ENCODE results near the gene MMP14. TPM values are rescaled to one million over a fixed set of nuclear protein-coding genes. Genes with fewer than 3 reads are reported as not detected.

The MMP14 gene
- total RNA-seq, 1 experiment from 2014 or later: 57.2 TPM

DNA sequence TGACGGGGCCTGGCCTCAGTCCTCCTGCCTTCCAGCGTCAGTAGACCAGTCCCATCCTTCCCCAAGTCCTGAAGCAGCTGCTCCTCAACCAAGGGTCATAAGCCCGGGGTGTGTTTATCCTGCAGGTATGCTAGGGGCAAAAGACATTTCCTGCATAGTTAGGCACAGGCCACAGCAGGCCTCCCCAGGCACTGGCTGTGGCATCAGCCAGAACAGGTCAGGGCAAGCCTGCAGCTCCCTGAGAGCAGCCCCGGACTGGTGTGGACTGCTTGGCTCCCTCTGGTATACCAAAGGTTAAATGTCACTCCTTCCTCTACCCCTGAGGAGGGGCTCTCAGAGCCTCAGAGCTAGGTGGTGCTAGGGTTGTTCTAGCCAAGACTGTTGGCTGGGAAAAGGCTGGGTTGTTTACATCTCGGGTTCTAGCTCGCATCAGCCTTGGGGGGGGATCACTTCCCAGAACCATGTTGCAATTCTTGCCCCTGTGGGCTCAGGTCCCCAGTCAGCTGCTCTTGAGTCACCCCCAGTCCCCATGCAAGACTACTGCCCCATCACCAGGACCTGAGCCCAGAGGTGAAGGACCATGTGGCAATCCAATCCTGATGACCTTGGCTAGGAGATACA lies 2.9 kb downstream of the MMP14 start:
- Histone ChIP-seq H3K9me3 (no peaks in the 10 kb centered on the region), H3K4me1 (peaks cover 16% of the 10 kb centered on the region), H3K36me3 (ENCODE audit: control insufficient read depth, insufficient read depth, low read length) (peaks cover 5% of the 10 kb centered on the region), H3K4me3 (ENCODE audit: low read depth, low read length) (no peak overlapping the region), H3K27me3 (replicated peaks; ENCODE audit: control insufficient read depth, insufficient read depth, low read length) (no peaks in the 10 kb centered on the region)
- Mint-ChIP-seq H3K27me3 (ENCODE audit: insufficient read depth, unreplicated experiment) (no peaks in the 10 kb centered on the region), H3K4me3 (ENCODE audit: unreplicated experiment) (peak overlapping the region; percentile 85), H3K4me1 (ENCODE audit: low read depth, unreplicated experiment) (peaks cover 17% of the 10 kb centered on the region), H3K36me3 (ENCODE audit: insufficient read depth, unreplicated experiment) (peaks cover 59% of the 10 kb centered on the region), H3K9me3 (ENCODE audit: unreplicated experiment) (no peaks in the 10 kb centered on the region), H3K27ac (ENCODE audit: unreplicated experiment) (peak overlapping the region; percentile 87)
- CTCF ChIA-PET: no interaction called here
- POLR2A ChIA-PET: no interaction called here
- peak in 1 of 2 experiments; percentile 68 for DNase-seq
- no TSS peak for BruUV-seq (replicated peaks)
- TF ChIP-seq, protein P1, sequence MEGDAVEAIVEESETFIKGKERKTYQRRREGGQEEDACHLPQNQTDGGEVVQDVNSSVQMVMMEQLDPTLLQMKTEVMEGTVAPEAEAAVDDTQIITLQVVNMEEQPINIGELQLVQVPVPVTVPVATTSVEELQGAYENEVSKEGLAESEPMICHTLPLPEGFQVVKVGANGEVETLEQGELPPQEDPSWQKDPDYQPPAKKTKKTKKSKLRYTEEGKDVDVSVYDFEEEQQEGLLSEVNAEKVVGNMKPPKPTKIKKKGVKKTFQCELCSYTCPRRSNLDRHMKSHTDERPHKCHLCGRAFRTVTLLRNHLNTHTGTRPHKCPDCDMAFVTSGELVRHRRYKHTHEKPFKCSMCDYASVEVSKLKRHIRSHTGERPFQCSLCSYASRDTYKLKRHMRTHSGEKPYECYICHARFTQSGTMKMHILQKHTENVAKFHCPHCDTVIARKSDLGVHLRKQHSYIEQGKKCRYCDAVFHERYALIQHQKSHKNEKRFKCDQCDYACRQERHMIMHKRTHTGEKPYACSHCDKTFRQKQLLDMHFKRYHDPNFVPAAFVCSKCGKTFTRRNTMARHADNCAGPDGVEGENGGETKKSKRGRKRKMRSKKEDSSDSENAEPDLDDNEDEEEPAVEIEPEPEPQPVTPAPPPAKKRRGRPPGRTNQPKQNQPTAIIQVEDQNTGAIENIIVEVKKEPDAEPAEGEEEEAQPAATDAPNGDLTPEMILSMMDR (IDR thresholded peaks at IDR 0.05; ENCODE audit: insufficient read depth in 1 of 2, low read depth in 1 of 2, low read length in 1 of 2, severe bottlenecking in 1 of 2, unreplicated experiment in 1 of 2): no peak
- intact Hi-C loops (cut with micrococcal nuclease; ENCODE audit: unreplicated experiment): no loop called here

DNA sequence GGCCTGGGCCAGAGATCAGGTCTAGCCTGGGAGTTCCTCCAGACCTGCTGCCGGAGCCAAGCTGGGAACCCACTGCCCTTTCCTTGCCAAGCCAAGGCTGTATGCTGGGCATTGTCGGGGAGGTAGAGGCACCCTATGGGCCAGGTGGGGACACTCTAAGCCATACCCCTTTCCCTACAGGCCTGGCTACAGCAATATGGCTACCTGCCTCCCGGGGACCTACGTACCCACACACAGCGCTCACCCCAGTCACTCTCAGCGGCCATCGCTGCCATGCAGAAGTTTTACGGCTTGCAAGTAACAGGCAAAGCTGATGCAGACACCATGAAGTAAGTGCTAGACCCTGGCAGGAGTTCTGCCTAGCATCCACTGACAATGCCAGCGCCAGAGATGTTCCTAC lies 4.9 kb downstream of the MMP14 start:
- no peak for DNase-seq
- ChIA-PET CTCF (interaction anchor here (0.7 to 1.3 kb wide), 2 partner anchors 12 to 75 kb away, joined by 3 to 4 read pairs; no protein-coding TSS in a partner anchor), POLR2A (no interaction called here)
- peaks cover 16% of the 10 kb centered on the region for H3K4me1 ChIP-seq
- intact Hi-C loops (cut with micrococcal nuclease; ENCODE audit: unreplicated experiment): no loop called here
- no peaks in the 10 kb centered on the region for H3K27me3 Mint-ChIP-seq (ENCODE audit: insufficient read depth, unreplicated experiment)
- H3K36me3 ChIP-seq (ENCODE audit: control insufficient read depth, insufficient read depth, low read length): peaks cover 10% of the 10 kb centered on the region
- no peaks in the 10 kb centered on the region for H3K9me3 Mint-ChIP-seq (ENCODE audit: unreplicated experiment)
- no peak overlapping the region for H3K4me3 Mint-ChIP-seq (ENCODE audit: unreplicated experiment)
- TF ChIP-seq, protein P1 (IDR thresholded peaks at IDR 0.05; ENCODE audit: insufficient read depth in 1 of 2, low read depth in 1 of 2, low read length in 1 of 2, severe bottlenecking in 1 of 2, unreplicated experiment in 1 of 2): no peak
- H3K36me3 Mint-ChIP-seq (ENCODE audit: insufficient read depth, unreplicated experiment): peaks cover 58% of the 10 kb centered on the region
- no peaks in the 10 kb centered on the region for H3K27me3 ChIP-seq (replicated peaks; ENCODE audit: control insufficient read depth, insufficient read depth, low read length)
- peaks cover 7% of the 10 kb centered on the region for H3K4me1 Mint-ChIP-seq (ENCODE audit: low read depth, unreplicated experiment)
- no TSS peak for BruUV-seq (replicated peaks)
- H3K4me3 ChIP-seq (ENCODE audit: low read depth, low read length): no peak overlapping the region
- H3K27ac Mint-ChIP-seq (ENCODE audit: unreplicated experiment): no peak overlapping the region
- H3K9me3 ChIP-seq: no peaks in the 10 kb centered on the region

DNA sequence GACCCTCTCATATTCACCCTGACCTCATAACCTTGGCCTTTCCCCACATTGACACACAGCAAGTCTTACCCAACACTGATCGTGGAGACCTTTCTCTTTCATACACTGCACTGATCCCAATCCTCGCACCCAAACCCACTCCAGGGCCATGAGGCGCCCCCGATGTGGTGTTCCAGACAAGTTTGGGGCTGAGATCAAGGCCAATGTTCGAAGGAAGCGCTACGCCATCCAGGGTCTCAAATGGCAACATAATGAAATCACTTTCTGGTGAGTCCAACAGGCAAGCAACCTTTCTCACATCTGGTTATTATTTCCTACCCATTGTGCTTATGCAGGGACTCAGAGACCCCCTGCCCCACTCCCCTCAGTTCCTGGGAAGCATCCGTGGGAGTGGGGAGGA lies 5.4 kb downstream of the MMP14 start:
- Histone ChIP-seq H3K36me3 (ENCODE audit: control insufficient read depth, insufficient read depth, low read length) (peaks cover 10% of the 10 kb centered on the region), H3K27me3 (replicated peaks; ENCODE audit: control insufficient read depth, insufficient read depth, low read length) (no peaks in the 10 kb centered on the region), H3K4me1 (peaks cover 16% of the 10 kb centered on the region), H3K4me3 (ENCODE audit: low read depth, low read length) (no peak overlapping the region), H3K9me3 (no peaks in the 10 kb centered on the region)
- ChIA-PET CTCF (no interaction called here), POLR2A (no interaction called here)
- Mint-ChIP-seq H3K36me3 (ENCODE audit: insufficient read depth, unreplicated experiment) (peaks cover 60% of the 10 kb centered on the region), H3K27ac (ENCODE audit: unreplicated experiment) (no peak overlapping the region), H3K27me3 (ENCODE audit: insufficient read depth, unreplicated experiment) (no peaks in the 10 kb centered on the region), H3K4me3 (ENCODE audit: unreplicated experiment) (no peak overlapping the region), H3K9me3 (ENCODE audit: unreplicated experiment) (no peaks in the 10 kb centered on the region), H3K4me1 (ENCODE audit: low read depth, unreplicated experiment) (peaks cover 7% of the 10 kb centered on the region)
- intact Hi-C loops (cut with micrococcal nuclease; ENCODE audit: unreplicated experiment): no loop called here
- no peak for DNase-seq
- TF ChIP-seq, protein P1 (IDR thresholded peaks at IDR 0.05; ENCODE audit: insufficient read depth in 1 of 2, low read depth in 1 of 2, low read length in 1 of 2, severe bottlenecking in 1 of 2, unreplicated experiment in 1 of 2): no peak
- no TSS peak for BruUV-seq (replicated peaks)

All from Caco-2 (cell line).